ENCODE measurements around the gene SLC15A4. TPM values are rescaled to one million over a fixed set of nuclear protein-coding genes. Genes with fewer than 3 reads are reported as not detected.
"Not testable (repeated sequence)": the region's sequence is repeated elsewhere in the genome, so short reads cannot be mapped to it uniquely, and the experiment has no call there.

Gene SLC15A4
- polyA plus RNA-seq, 12 donors: 17.4 to 27.7 (median 21.8) TPM; not detected in 1

DNA sequence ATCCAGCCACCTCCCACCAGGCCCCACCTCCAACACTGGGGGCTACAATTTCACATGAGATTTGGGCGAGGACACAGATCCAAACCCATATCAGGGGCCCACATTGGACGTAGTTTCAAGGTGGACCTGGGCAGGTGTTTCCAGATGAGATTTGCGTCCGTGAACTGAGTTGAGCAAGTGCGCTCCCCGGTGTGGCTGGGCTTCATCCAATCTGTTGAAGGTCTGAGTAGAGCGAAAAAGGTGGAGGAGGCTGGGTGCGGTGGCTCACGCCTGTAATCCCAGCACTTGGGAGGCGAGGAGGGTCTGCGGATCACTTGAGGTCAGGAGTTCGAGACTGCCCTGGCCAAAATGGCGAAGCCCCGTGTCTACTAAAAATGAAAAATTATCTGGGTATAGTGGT, 24.6 kb upstream of the SLC15A4 start:
- DNase-seq: no peak

DNA sequence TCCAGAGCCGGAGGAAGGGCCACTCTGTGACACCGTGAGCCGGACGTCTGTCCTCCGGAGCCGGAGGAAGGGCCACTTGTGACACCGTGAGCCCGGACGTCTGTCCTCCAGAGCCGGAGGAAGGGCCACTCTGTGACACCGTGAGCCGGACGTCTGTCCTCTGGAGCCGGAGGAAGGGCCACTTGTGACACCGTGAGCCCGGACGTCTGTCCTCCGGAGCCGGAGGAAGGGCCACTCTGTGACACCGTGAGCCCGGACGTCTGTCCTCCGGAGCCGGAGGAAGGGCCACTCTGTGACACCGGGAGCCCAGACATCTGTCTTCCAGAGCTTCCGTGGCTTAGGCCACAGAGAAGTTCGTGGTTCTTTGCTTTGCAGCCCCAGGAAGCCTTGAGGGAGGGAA, 22.9 kb upstream of the SLC15A4 start:
- DNase-seq: not testable (repeated sequence)

DNA sequence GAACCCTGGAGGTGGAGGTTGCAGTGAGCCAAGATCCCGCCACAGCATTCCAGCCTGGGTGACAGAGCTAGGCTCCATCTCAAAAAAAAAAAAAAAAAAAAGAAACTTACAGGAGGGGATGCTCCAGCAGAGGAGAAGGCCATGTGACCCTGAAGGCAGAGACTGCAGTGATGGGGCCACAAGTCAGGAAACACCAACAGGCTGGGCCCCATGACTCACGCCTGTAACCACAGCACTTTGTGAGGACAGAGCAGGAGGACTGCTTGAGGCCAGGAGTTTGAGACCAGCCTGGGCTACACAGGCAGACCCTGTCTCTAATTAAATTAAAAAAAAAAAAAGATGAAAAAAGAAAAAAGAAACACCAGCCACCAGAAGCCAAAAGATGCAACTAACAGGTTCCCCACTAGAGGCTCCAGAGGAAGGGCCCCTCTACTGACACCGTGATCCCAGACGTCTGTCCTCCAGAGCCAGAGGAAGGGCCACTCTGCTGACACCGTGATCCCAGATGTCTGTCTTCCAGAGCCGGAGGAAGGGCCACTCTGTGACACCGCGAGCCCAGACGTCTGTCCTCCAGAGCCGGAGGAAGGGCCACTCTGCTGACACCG, 20.4 kb upstream of the SLC15A4 start:
- no peak for DNase-seq

DNA sequence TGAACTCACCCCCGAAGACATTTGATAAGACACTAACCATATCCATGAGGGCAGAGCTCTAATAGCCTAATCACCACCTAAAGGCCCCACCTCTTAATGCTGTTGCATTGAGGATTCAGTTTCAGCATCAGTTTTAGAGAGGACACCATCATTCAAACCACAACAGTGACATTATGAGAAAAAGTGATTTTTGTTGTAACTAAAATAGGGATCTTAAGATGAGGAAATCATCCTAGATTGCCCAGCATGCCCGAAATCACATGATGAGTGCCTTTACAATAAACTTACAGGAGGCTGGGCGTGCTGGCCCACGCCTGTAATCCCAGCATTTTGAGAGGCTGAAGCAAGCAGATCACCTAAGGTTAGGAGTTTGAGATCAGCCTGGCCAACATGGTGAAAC, 19.8 kb upstream of the SLC15A4 start:
- no peak for DNase-seq

DNA sequence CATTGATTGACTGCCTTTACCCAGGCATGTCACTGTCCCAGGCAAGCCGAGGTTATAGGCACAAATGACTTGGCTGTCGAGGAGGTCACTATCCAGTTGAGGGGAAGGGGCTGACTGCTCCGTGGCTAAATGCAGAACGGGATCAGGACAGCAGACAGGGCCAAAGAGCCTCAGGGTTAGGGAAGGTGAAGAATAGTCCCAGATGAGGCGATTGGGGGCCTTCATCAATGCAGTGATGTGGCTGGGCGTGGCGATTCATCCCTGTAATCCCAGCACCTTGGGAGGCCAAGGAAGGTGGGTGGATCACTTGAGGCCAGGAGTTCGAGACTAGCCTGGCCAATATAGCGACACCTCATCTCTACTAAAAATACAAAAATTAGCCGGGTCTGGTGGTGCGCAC, 18.8 kb upstream of the SLC15A4 start:
- no peak for DNase-seq

DNA sequence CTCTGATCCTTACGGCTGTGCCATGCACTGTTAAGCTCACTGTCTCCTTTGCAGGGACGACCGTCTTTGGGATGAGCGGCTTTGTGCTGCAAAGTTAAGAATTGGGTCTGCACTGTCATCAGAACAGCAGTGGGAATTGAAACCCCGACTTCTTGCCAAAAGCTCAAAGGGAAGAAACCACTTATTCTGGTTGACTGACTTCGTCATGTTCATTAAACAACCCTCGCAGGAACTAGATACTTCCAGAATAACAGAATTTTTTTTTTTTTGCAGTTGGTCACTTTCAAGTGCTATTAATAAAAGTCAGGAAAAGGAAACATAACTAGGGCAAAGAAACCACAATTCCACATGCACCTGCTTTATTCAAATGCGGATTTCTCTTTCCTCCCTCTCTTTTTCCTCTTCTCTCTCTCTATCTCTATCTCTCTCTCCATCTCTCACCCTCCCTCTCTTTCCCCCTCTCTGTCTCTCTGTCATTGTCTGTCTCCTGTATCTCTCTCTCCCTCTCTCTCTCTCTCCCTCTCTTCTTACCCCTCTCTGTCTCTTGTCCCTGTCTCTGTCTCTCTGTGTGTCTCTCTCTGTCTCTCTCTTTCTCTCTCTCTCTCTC, 17.2 kb upstream of the SLC15A4 start:
- DNase-seq: no peak

DNA sequence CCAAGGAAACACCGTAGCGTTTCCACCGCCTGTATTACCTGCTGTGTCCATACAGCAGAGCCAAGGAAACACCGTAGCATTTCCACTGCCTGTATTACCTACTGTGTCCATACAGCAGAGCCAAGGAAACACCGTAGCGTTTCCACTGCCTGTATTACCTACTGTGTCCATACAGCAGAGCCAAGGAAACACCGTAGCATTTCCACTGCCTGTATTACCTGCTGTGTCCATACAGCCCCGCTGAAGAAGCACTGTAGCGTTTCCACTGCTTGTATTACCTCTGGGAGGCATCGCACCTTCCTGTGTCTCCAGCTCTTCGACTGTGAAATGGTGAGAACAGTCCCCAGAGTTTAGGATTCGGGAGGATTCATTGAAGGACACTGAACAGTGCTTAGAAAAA, 16.1 kb upstream of the SLC15A4 start:
- not testable (repeated sequence) for DNase-seq

DNA sequence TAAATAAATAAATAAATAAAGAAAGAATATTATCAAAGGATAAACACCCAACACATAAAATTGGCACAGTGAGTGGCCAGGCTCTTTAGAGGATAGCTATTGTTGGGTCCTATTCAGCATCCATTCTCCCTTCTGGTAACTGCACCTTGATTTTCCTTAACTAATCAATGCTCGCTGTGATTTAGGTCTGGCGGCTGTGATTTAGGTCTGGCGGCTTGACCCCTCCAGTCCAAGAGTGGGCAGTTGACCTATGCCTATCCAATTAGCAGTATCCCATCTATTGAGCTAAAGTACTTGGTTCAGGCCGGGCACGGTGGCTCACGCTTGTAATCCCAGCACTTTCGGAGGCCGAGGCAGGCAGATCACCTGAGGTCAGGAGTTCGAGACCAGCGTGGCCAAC, 9.7 kb upstream of the SLC15A4 start:
- DNase-seq: no peak

DNA sequence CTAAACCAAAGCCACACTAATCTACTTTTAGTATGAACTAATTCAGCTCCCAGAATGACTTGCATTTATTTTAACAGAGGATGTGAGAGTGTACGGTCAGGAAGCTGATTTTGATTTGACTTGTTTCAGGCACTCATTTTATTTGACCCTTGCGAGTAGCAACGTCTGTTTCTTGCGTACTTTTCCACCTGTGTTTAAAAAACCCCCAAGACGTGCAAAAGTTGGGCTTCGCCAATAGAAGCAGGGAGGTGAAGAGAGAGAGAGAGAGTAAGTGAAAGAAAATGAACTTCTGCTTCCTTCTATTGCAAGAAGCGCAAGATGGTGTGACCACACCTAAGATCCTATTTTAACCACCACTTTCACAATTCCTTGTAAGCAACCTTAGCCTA, 6.7 kb upstream of the SLC15A4 start:
- no peak for DNase-seq

DNA sequence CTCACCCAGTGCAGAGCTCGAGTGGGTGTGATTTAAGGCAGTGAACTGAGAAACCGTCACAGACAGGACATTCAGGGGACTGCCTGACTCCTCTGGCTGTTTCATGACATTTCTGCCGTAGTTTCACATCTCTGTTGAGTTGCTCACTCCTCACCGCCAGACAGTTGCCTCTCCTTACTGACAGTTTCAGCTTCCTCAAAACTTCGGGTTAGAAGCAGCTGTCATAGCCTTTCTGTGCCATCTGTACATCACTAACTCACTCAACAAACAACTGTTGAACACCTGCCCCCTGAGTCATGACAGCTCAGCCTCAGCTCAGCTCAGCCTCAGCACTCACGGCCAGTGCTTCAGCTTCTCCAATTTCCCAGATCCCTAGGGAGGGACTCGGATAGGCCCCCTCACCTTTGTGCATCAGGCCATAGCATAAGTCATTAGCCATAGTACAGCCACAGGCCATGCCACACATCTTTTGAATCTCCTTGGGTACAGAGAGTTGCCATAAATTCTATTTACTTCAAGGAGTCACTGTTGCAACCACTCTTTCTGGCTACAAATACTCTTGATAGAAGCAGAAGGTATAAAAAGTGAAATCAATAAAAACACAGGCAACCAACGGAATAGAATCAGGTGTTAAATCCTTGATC, 6.2 kb upstream of the SLC15A4 start:
- no peak for DNase-seq

DNA sequence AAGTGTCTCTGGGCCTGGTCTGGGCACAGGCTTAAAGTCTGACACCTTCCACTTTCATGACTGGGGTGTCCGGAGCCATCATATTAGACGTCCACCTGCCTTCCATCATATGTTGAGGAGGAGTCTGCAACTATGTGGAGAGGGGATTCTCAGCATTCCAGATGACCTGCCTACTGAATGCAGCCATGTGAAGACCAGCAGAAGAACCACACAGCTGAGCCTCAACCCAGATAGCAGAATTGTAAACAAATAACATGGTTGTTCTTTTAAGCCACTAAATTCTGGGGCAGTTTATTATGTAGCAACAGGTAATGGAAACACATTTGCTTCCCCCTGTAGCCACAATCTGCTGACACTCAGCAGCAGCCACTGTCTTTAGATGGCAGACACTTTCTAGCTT, 4.0 kb upstream of the SLC15A4 start:
- DNase-seq: no peak

DNA sequence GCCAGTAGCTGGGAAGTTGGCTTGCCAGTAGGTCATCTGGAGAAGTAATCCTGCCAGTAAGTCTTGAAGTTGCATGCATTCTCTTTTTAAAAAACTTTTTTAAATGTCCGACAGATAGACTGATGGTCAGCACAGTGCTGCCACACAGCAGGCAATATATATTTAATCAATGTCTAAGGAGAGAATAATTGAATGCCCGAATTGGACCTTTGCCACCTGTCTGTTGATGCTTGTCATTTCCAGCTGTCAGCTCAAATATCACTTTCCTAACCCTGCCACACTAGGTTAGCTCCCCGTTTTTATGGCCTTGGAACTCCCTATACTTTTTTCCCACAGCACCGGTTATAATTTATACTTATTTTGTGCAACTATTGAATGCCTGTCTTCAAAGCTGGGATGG, 2.1 kb upstream of the SLC15A4 start:
- no peak for DNase-seq

DNA sequence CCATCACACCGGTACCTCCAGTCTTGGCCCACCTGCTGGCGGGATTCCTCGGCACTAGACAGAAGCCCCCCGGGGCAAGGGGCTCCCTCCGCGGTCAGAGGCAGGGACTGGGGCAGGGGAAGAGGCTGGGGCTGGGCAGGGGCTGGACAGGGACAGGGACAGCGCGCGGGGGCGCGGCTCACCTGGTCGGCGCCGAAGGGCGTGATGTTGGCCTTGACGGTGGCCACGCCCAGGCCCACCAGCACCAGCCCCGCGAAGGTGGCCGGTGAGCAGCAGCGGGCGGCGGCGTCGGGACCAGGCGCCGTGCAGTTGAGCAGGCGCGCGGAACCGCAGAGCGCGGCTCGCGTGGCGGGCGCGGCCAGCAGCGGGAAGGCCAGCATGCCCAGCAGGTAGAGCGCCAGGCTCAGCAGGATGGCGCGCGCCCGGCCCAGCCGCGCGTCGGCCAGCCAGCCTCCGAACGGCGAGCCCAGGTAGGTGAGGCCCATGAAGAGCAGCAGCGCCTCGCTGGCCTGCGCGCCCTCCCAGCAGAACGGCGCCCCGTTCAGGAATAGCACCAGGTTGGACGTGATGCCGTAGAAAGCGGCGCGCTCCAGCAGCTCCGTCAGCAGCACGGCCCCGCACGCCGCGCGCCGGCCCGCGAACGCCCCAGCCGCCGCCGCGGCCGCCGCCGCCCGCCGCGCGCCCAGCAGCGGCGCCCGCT, 392 bp downstream of the SLC15A4 start:
- no peak for DNase-seq

DNA sequence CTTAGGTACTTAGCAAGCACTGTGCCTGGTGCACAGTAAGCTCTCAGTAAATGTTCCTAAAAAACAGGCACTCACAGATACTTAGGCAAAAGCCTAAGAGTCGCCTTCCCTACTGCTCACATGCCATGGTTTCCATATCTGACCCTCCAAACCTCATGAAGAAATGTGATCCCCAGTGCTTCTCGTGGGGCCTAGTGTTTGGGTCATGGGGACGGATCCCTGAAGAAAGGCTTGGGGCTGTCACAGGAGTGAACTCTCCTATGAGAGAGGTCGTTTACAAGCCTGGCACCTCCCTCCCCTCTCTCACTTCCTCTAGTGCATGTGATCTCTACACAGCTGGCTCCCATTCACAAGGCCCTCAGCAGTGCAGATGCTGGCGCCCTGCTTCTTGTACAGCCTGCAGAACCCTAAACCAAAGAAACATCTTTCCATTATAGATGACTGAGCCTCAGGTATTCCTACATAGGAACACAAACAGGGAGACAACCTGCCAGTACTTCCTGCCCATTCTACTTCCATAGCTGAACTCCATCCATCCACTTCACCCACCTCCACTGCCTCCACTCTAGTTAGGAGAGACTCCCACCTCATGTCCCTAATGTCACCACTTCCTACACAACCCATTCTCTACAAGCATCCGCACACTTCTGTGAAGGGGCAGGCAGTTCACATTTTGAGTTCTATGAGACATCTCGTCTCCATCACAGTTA, 2.9 kb downstream of the SLC15A4 start:
- DNase-seq: no peak

DNA sequence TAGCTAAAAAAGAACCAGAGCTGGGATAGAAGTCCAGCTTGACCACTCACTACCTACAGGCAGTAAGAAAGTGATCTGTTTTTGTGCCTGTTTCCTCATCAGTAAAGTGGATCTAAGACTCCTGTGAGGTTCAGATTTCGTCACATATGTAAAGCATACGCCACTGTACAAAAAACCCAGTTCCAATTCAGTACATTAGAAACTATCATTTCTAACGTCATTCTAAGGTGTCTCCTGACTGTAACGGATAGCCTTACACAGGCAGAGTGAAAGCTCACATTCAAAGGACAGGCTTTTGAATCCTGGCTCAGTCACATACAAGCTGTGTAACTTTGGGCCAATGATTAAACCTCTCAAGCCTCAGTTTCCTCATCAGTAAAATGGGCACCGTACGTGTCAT, 3.5 kb downstream of the SLC15A4 start:
- no peak for DNase-seq

DNA sequence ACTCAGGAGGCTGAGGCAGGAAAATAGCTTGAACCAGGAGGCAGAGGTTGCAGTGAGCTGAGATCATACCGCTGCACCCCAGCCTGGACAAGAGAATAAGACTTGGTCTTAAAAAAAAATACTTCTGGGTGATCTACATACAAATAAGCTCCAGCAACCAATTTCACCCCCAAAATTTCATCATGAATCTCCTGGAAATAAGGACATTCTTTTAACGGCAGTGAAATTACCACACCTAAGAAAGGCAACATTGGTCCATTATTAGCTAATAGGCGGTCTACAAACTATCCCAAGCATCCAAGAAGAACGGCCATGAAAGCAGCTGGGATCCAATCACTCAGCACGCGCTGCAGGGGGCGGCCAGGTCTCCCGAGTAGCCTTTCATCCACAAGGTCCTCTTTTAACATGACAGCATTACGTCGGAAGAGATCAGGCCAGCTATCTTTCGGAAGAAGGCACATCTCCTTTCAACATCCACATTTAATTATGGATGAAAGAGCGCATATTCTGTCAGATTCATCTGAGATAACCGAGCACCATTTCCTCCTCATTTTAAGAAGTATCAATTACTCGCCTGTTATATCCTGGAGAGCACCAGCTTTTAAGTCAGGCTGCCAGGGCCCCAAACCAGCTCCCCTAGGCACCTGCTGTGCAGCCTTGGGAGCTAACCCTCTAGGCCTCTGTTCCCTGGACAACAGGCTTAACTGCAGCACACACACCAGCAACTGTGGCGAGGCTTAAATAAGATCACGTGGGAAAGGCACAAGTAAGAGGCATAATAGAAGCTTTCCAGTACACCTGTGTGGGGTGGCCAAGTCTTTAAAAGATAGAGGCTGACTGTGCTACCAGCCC, 4.2 kb downstream of the SLC15A4 start:
- DNase-seq: no peak

DNA sequence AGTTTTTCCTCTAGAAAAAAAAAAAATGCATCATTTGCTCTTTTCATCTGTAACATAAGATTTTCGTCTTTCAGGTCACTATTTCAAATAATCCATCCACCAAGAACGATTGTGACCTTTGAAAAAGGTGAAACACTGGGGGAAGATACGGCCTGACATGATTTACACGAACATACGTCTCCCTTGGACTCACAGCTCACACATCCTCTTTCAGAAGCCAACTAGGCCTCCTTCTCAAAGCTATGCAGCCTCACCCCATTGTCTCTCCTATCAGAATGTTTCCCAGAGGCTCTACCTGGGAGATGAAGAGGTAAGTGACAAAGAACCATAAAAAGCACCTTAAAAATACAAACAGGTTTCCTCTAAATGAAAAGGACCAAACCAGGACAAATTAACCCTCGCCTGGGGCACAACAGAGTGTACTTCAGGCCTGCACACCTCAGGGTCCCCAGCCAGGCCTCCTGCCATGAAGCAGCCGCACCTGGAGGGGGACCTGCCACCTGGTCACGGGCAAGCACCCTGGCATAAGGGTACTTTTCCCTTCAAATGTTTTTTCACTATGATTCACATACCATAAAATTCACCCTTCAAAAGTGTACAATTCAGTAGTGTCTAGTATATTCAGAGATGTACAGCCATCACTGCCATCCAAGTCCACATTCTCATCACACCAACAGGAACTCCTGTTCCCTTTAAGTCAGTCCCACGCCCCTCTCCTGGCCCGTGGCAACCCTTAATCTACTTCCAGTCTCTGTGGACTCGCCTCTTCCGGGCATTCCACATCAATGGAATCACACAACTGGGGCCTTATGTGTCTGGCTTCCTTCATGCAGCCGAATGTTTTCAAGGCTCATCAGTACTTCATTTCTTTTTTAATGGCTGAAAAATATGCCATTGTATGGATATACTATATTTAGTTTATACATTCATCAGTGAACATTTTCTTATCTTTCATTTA, 5.4 kb downstream of the SLC15A4 start:
- no peak for DNase-seq

DNA sequence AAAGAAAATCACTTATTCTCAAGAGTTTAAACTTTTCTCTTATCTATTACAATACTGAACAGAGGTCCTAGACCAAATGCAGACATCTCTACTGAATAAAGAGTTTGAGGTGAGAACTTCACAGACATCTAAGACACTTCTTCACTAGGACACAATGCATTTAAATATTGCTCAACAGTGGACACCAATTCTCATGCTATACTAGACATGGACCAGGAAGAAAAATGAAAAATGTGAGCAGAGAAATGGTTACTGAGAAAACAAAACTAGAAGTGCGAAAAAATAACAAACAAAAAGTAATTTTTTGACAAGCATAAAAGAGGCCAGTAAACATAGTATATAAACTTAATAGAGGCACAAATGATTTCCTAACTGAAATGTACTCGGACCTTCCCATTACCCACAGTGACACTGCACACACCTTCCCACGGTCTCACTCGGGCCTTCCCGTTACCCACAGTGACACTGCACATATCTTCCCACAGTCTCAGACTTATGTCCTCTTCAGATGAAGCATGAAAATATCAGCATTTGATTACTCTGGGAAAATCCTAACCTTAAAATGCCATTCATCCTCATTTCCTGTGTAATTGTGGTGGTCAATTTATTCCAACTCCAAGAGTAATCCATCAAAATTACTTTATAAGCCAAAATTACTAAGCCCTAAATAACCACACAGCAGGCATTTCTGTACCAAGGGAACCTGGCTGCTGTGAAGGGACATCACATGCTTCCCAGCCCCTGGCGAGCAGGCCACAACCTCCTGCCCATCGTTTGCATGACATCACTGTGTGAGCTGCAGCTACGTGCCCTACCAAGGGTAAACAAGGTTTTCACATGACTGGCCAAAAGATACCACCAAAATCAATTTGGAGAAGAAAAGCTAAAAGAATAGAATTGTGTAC, 6.4 kb downstream of the SLC15A4 start:
- DNase-seq: no peak

DNA sequence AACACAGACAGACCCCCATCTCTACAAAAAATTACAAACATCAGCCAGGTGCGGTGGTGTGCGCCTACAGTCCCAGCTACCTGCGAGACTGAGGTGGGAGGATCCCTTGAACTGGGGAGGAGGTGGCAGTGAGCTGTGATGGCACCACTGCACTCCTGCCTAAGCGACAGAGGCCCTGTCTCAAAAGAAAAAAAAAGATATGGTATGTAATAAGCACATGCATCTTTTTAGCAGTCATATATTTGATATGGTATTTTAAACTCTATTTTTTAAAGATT, 7.2 kb downstream of the SLC15A4 start:
- no peak for DNase-seq

Data from muscle of arm (tissue), 12 donors.